Measurements from ENCODE around the gene MPIG6B.

The MPIG6B gene

DNA sequence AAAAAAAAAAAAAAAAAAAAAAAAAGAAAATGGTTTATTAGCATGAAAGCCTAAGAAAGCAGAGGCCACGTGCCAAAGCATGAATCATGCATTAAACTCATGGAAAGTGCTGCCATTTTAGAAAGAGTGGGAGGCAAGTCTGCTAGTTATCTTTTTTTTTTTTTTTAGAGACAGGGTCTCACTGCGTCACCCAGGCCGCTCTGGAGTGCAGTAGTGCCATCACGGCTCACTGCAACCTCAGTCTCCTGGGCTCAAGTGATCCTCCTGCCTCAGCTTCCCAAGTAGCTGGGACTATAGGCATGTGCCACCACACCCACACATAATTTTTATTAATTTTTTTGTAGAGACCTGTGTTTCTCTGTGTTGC, 48.8 kb downstream of the MPIG6B start:
- no peak for TF ChIP-seq ISL1 (CRISPR knock-in tag; IDR thresholded peaks at IDR 0.05)
- TF ChIP-seq ZFP3 (CRISPR knock-in tag; IDR thresholded peaks at IDR 0.05), result no peak
- TF ChIP-seq RARB (CRISPR knock-in tag; IDR thresholded peaks at IDR 0.05), result no peak
- ATAC-seq, result no peak

DNA sequence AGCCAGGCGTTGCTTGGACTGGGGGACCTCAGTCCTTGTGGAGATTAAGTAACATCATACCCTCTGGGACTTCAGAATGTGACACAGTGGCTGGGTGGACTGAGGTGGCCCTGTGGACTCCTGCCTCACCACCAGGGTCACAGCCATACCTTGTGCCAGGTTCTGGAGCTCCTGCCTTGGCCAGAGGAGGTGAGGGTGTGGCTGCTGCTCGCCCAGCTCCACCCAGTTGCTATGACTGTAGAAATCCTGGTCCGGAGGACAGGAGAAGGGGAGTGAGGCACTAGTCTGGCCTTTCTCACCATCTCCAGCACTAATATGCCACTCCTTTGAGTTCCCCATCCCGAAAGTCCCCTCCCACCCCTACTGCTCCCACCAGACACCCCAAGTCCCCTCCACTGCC, 52.0 kb downstream of the MPIG6B start:
- TF ChIP-seq ARNTL (CRISPR knock-in tag; IDR thresholded peaks at IDR 0.05; ENCODE audit: borderline replicate concordance, low read depth), result no peak
- no peak for TF ChIP-seq ZFP3 (CRISPR knock-in tag; IDR thresholded peaks at IDR 0.05)
- TF ChIP-seq PPARA (CRISPR knock-in tag; IDR thresholded peaks at IDR 0.05; ENCODE audit: borderline replicate concordance), result no peak
- TF ChIP-seq ZNF70 (CRISPR knock-in tag; IDR thresholded peaks at IDR 0.05), result no peak
- TF ChIP-seq, protein P1, sequence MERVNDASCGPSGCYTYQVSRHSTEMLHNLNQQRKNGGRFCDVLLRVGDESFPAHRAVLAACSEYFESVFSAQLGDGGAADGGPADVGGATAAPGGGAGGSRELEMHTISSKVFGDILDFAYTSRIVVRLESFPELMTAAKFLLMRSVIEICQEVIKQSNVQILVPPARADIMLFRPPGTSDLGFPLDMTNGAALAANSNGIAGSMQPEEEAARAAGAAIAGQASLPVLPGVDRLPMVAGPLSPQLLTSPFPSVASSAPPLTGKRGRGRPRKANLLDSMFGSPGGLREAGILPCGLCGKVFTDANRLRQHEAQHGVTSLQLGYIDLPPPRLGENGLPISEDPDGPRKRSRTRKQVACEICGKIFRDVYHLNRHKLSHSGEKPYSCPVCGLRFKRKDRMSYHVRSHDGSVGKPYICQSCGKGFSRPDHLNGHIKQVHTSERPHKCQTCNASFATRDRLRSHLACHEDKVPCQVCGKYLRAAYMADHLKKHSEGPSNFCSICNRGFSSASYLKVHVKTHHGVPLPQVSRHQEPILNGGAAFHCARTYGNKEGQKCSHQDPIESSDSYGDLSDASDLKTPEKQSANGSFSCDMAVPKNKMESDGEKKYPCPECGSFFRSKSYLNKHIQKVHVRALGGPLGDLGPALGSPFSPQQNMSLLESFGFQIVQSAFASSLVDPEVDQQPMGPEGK (CRISPR knock-in tag; IDR thresholded peaks at IDR 0.05; ENCODE audit: borderline replicate concordance), result no peak
- no peak for TF ChIP-seq BACH2 (CRISPR knock-in tag; IDR thresholded peaks at IDR 0.05; ENCODE audit: borderline replicate concordance)
- no peak for TF ChIP-seq TCF4 (CRISPR knock-in tag; IDR thresholded peaks at IDR 0.05; ENCODE audit: borderline replicate concordance)
- TF ChIP-seq GLIS3 (CRISPR knock-in tag; IDR thresholded peaks at IDR 0.05), result no peak
- TF ChIP-seq SNAI2 (CRISPR knock-in tag; IDR thresholded peaks at IDR 0.05), result no peak
- TF ChIP-seq, protein P2, sequence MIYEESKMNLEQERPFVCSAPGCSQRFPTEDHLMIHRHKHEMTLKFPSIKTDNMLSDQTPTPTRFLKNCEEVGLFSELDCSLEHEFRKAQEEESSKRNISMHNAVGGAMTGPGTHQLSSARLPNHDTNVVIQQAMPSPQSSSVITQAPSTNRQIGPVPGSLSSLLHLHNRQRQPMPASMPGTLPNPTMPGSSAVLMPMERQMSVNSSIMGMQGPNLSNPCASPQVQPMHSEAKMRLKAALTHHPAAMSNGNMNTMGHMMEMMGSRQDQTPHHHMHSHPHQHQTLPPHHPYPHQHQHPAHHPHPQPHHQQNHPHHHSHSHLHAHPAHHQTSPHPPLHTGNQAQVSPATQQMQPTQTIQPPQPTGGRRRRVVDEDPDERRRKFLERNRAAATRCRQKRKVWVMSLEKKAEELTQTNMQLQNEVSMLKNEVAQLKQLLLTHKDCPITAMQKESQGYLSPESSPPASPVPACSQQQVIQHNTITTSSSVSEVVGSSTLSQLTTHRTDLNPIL (CRISPR knock-in tag; IDR thresholded peaks at IDR 0.05; ENCODE audit: low read depth), result no peak
- TF ChIP-seq CSDC2 (CRISPR knock-in tag; IDR thresholded peaks at IDR 0.05), result no peak
- no peak for TF ChIP-seq ZNF565 (CRISPR knock-in tag; conservative IDR thresholded peaks at IDR 0.05; ENCODE audit: low read depth)
- TF ChIP-seq, protein P3, sequence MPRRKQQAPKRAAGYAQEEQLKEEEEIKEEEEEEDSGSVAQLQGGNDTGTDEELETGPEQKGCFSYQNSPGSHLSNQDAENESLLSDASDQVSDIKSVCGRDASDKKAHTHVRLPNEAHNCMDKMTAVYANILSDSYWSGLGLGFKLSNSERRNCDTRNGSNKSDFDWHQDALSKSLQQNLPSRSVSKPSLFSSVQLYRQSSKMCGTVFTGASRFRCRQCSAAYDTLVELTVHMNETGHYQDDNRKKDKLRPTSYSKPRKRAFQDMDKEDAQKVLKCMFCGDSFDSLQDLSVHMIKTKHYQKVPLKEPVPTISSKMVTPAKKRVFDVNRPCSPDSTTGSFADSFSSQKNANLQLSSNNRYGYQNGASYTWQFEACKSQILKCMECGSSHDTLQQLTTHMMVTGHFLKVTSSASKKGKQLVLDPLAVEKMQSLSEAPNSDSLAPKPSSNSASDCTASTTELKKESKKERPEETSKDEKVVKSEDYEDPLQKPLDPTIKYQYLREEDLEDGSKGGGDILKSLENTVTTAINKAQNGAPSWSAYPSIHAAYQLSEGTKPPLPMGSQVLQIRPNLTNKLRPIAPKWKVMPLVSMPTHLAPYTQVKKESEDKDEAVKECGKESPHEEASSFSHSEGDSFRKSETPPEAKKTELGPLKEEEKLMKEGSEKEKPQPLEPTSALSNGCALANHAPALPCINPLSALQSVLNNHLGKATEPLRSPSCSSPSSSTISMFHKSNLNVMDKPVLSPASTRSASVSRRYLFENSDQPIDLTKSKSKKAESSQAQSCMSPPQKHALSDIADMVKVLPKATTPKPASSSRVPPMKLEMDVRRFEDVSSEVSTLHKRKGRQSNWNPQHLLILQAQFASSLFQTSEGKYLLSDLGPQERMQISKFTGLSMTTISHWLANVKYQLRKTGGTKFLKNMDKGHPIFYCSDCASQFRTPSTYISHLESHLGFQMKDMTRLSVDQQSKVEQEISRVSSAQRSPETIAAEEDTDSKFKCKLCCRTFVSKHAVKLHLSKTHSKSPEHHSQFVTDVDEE (CRISPR knock-in tag; IDR thresholded peaks at IDR 0.05), result no peak
- TF ChIP-seq TOX (CRISPR knock-in tag; IDR thresholded peaks at IDR 0.05; ENCODE audit: borderline replicate concordance), result no peak
- TF ChIP-seq OSR1 (CRISPR knock-in tag; IDR thresholded peaks at IDR 0.05), result no peak
- TF ChIP-seq ZFP30 (CRISPR knock-in tag; IDR thresholded peaks at IDR 0.05), result no peak
- ATAC-seq, result no peak

DNA sequence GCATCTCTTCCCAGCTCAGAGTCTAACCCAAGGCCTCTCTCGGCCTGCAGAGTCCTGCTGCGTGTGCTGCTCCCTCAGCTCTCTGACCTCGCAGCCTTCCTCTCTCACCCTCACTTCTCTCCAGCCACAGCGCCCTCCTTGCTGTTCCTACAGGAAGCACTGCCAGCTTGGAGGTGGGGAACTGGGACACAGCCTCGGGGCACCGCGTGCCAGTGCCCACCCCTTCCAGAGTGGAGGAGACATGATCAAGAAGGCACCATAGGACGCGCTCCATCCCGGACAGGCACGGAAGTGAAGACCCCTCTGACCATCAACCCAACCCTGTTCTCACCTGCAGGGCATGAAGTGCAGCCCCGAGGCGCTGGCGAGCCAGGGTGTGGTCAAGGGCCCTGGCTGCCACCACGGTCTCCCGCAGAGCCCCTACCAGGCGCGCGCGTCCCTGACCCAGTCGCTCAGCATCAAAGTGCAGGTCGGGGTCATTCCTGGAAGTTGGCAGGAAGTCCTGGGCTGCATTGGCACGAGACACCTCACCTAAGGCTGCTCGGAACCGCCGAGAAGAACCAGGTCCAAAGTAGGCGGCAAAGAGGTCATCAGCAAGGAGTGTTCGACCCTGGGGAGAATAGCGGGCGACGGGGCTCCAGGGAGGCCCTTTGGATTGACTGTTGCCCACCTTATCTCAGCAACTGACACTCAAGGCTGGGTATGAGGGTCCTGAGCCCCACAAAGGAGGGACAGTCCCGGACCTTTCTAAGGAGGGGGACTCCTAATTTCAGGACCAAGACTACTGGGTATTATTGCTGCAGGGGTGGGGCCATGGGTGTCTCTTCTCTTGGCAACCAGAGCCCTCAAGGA, 52.7 kb downstream of the MPIG6B start:
- ATAC-seq, result no peak

More for the DNA sequence above, 52.7 kb downstream of the MPIG6B start:
- no peak for TF ChIP-seq ZFP30 (CRISPR knock-in tag; IDR thresholded peaks at IDR 0.05)
- no peak for TF ChIP-seq ZNF565 (CRISPR knock-in tag; conservative IDR thresholded peaks at IDR 0.05; ENCODE audit: low read depth)
- no peak for TF ChIP-seq ESRRG (CRISPR knock-in tag; IDR thresholded peaks at IDR 0.05)
- no peak for TF ChIP-seq TCF4 (CRISPR knock-in tag; IDR thresholded peaks at IDR 0.05; ENCODE audit: borderline replicate concordance)
- TF ChIP-seq ZNF8 (CRISPR knock-in tag; IDR thresholded peaks at IDR 0.05), result no peak
- TF ChIP-seq, protein P2 (CRISPR knock-in tag; IDR thresholded peaks at IDR 0.05; ENCODE audit: low read depth), result no peak
- no peak for TF ChIP-seq ARNTL (CRISPR knock-in tag; IDR thresholded peaks at IDR 0.05; ENCODE audit: borderline replicate concordance, low read depth)
- TF ChIP-seq, protein P4, sequence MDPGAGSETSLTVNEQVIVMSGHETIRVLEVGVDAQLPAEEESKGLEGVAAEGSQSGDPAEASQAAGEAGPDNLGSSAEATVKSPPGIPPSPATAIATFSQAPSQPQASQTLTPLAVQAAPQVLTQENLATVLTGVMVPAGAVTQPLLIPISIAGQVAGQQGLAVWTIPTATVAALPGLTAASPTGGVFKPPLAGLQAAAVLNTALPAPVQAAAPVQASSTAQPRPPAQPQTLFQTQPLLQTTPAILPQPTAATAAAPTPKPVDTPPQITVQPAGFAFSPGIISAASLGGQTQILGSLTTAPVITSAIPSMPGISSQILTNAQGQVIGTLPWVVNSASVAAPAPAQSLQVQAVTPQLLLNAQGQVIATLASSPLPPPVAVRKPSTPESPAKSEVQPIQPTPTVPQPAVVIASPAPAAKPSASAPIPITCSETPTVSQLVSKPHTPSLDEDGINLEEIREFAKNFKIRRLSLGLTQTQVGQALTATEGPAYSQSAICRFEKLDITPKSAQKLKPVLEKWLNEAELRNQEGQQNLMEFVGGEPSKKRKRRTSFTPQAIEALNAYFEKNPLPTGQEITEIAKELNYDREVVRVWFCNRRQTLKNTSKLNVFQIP (CRISPR knock-in tag; IDR thresholded peaks at IDR 0.05; ENCODE audit: borderline replicate concordance, low read depth), result no peak
- no peak for TF ChIP-seq ZFP3 (CRISPR knock-in tag; IDR thresholded peaks at IDR 0.05)
- TF ChIP-seq GLIS3 (CRISPR knock-in tag; IDR thresholded peaks at IDR 0.05), result no peak
- TF ChIP-seq, protein P3 (CRISPR knock-in tag; IDR thresholded peaks at IDR 0.05), result no peak
- TF ChIP-seq, protein P1 (CRISPR knock-in tag; IDR thresholded peaks at IDR 0.05; ENCODE audit: borderline replicate concordance), result no peak
- no peak for TF ChIP-seq CSDC2 (CRISPR knock-in tag; IDR thresholded peaks at IDR 0.05)
